ENCODE results near the gene ROBO1. TPM values are rescaled to one million over a fixed set of nuclear protein-coding genes. Genes with fewer than 3 reads are reported as not detected.

Gene ROBO1
- total and polyA plus RNA-seq, 2 of the 8 experiments (the other 6 are each of a cell fraction or from before 2014, with no cell fraction given) = 51.4 to 91.0 TPM

DNA sequence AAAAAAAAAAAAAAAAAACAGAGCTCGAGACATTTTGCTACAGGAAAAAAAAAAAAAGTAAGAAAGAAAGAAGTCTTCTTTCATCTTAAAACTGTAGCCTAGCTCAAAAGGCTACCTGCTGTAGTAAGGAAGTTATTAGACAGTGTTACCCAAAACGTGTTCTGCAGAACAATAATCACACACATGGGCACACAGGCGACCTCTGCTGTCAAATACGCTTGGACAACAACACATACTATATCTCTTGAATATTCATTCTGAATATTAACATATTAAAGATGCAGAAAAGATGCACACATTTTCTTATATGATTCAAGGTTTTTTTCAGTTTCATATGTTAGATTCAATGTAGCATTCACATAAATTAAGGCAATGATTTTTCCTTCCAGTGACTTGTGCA is 215.8 kb downstream of the ROBO1 start:
- no peaks in the 10 kb centered on the region for H3K79me1 ChIP-seq (ENCODE audit: low read depth, low read length)
- no peak overlapping the region for H3K18ac ChIP-seq (ENCODE audit: extremely low read depth, low read length)
- H2BK12ac ChIP-seq (ENCODE audit: low read depth, low read length) = no peak overlapping the region
- FAIRE-seq (no peak), DNase-seq (ENCODE audit: low read depth in 1 of 2, low spot score in 2 of 2) (no peak)
- no peak overlapping the region for H2AK5ac ChIP-seq (ENCODE audit: low read depth, low read length)
- H3K4ac ChIP-seq (replicated peaks; ENCODE audit: insufficient read length, low read depth, low read length) = no peak overlapping the region
- H2BK5ac ChIP-seq (ENCODE audit: low read depth, low read length) = no peak overlapping the region
- H3K27me3 ChIP-seq (replicated peaks in 1 of 4; ENCODE audit: control insufficient read depth in 3 of 4, extremely low read depth in 1 of 4, insufficient read depth in 3 of 4, low read length in 3 of 4) = no peaks in the 10 kb centered on the region
- H2BK15ac ChIP-seq (ENCODE audit: low read length) = no peak overlapping the region
- no peak overlapping the region for H3K56ac ChIP-seq (replicated peaks; ENCODE audit: insufficient read length, low read depth, low read length)
- H2AFZ ChIP-seq (ENCODE audit: low read length) = no peak overlapping the region
- H2BK120ac ChIP-seq (replicated peaks; ENCODE audit: low read depth, low read length) = no peak overlapping the region
- no peaks in the 10 kb centered on the region for H3K4me1 ChIP-seq (replicated peaks in 1 of 4; ENCODE audit: control insufficient read depth in 3 of 4, insufficient read depth in 4 of 4, low read length in 3 of 4)
- no peaks in the 10 kb centered on the region for H3K36me3 ChIP-seq (ENCODE audit: control insufficient read depth in 2 of 4, insufficient read depth in 4 of 4, low read length in 3 of 4)
- no peaks in the 10 kb centered on the region for H3K23me2 ChIP-seq (ENCODE audit: low read depth, low read length)
- WGBS, 2 experiments (ENCODE audit: extremely low coverage in 1 of 2, insufficient coverage in 1 of 2, insufficient read length in 1 of 2, insufficient replicate concordance in 2 of 2, low coverage in 1 of 2, low lambda C conversion rate in 2 of 2, missing lambda C conversion rate in 1 of 2) = 72% methylated on average over 3 of the region's 4 CpGs; no CpG with 5 or more reads in 1 of the 2 experiments
- H3K79me2 ChIP-seq (ENCODE audit: control insufficient read depth in 1 of 2, insufficient read depth in 2 of 2, low read length in 2 of 2) = no peaks in the 10 kb centered on the region
- H4K5ac ChIP-seq (ENCODE audit: insufficient read length, low read depth, low read length) = no peak overlapping the region
- ChIA-PET POLR2A (ENCODE audit: partially characterized antibody) (no interaction called here), CTCF (ENCODE audit: partially characterized antibody) (interaction anchor here (0.9 to 1.0 kb wide), 2 partner anchors 25 to 31 kb away, joined by 3 read pairs; no protein-coding TSS in a partner anchor)
- no peak overlapping the region for H3K23ac ChIP-seq (ENCODE audit: insufficient read length)
- H3K9ac ChIP-seq (replicated peaks in 1 of 4; ENCODE audit: extremely low read depth in 1 of 4, low read depth in 3 of 4, low read length in 3 of 4) = no peak overlapping the region
- H3K9me3 ChIP-seq (ENCODE audit: insufficient read depth in 2 of 2, low read depth in 1 of 2, low read length in 1 of 2) = no peaks in the 10 kb centered on the region
- TF ChIP-seq CBX8 (IDR thresholded peaks at IDR 0.05; ENCODE audit: borderline replicate concordance, low read depth, low read length) (no peak), CHD2 (IDR thresholded peaks at IDR 0.05; ENCODE audit: low read length) (no peak)
- H3K27ac ChIP-seq (ENCODE audit: low read depth, low read length) = no peak overlapping the region
- H3K4me2 ChIP-seq (ENCODE audit: insufficient read depth in 1 of 2, low read depth in 2 of 2, low read length in 2 of 2) = no peak overlapping the region
- no peaks in the 10 kb centered on the region for H4K20me1 ChIP-seq (replicated peaks in 1 of 2; ENCODE audit: control insufficient read depth in 1 of 2, insufficient read depth in 2 of 2, low read length in 2 of 2)
- H3K4me3 ChIP-seq (ENCODE audit: extremely low read depth in 1 of 4, insufficient read depth in 2 of 4, low read depth in 3 of 4, low read length in 4 of 4) = no peak overlapping the region
- no peak overlapping the region for H2BK20ac ChIP-seq (ENCODE audit: low read length)
- no peak overlapping the region for H3K14ac ChIP-seq (ENCODE audit: insufficient read length)
- no peak overlapping the region for H4K8ac ChIP-seq (ENCODE audit: extremely low read depth, insufficient read depth, low read length)
- no peak overlapping the region for H4K91ac ChIP-seq (replicated peaks; ENCODE audit: insufficient read length, low read length)
